ENCODE data around the gene KLHDC4.
"Not testable (repeated sequence)": the region's sequence is repeated elsewhere in the genome, so short reads cannot be mapped to it uniquely, and the experiment has no call there.

Gene KLHDC4

DNA sequence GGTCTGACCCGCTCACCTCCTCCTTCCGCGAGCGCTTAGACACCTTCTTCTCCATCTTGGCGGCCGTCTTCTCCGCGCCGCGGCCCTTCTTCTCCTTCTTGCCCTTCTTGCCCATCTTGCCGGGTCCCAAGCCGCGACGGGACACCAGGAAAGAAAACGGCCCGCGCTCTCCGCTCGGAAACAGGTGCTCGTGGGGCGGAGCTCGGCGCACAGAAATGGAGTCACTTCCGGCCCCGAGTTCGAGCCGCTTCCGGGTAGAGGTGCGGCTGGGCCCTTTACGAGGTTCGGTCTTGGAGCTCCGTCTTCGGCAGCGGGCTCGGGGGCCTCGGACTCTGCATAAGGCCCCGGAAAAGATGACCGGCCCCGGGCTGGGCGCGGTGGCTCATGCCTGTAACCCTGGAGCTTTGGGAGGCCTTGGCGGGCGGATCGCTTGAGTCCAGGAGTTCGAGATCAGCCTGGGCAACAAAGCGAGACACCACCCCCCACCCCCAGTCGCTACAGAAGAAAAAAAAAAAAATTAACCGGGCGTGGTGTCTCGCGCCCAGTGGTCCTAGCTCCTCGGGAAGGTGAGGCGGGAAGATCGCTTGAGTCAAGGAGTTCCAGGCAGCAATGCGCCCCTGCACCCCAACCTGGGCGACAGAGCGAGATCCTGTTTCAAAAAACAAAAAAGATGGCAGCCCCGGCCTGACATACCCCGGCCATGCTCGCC, at the start of gene KLHDC4:
Gene KLHDC4, minus strand, starts transcription at position 211 of the 709 bp plus-strand sequence. Its CDS starts 96 bp downstream, at position 115.
- peak; percentile 86 for DNase-seq

DNA sequence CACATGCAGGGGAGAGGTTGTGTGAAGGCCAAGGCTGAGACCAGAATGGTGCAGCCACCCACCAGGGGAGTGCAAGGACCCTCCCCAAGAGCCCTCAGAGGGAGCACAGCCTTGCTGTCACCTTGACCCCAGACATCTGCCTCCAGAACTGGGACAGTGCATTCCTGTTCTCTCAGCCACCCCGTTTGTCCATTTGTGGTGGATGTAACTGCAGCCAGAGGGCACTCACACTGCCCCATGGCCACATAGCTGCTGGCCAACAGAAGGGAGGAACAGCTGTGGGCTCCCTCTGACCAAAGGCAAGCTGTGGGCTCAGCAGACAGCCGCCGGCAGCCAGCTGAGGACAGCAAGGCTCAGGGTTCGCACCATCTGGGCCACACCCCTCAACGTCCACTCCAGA, 49.8 kb upstream of the KLHDC4 start:
- no peak for DNase-seq

DNA sequence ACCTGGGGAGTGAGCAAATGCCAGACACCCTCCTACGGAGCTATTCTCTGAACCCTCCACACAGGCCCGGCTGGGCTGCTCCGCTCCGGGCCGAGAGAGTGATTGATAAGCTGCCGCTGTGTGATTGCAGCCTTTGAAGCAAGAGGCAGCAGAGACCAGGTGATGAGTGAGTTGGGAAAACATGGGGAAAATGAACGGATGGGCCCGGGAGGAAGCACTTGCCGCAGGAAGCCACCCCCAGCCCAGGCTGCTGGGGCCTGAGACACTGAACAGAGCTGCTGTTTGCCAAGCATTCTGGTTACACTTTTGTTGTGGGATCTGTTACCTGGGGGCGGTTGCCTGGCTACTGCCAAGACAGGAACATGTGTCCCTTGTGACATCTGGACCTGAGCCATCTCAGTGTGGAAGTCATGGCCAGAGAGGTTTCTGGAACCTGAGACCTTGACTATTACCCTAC, 46.4 kb upstream of the KLHDC4 start:
- no peak for DNase-seq

DNA sequence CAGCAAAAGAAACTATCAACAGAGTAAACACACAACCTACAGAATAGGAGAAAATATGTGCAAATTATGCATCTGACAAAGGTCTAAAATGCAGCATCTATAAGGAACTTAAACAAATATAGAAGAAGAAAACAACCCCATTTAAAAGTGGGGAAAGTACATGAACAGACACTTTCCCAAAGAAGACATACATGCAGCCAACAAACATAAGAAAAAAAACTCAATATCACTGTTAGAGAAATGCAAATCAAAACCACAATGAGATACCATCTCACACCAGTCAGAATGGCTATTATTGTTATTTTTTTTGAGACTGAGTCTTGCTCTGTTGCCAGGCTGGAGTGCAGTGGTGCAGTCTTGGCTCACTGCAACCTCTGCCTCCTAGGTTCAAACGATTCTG, 45.7 kb upstream of the KLHDC4 start:
- not testable (repeated sequence) for DNase-seq

DNA sequence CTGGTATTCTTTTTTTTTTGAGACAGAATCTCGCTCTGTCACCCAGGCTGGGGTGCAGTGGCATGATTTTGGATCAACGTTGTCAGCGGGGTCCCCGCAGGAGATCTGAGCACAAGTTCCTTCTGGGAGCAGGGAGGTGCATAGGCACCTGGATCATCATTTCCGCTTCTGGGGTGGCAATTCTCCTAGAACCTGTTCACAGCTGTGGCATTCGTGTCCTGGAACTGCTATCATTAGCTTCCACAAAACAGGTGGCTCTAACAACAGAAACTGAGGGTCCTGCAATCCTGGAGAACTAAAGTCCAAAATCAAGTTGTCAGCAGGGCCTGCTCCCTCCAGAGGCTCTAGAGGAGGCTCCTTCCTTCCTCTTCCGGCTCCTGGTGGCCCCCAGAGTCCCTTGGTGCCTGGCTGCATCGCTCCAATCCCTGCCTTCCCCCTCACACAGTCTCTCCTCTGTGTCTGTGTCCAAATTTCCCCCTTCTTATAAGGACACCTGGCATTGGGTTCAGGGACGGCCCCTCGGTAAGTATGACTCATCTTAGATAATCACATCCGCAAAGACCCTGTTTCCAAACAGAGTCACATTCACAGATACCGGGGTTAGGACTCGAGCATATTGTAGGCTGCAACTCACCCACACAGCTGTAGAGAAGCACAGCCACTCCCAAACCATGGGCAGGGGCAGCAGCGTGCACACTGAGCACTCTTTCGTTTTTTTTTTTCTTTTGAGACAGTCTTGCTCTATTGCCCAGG, 43.5 kb upstream of the KLHDC4 start:
- DNase-seq = peak; percentile 64

DNA sequence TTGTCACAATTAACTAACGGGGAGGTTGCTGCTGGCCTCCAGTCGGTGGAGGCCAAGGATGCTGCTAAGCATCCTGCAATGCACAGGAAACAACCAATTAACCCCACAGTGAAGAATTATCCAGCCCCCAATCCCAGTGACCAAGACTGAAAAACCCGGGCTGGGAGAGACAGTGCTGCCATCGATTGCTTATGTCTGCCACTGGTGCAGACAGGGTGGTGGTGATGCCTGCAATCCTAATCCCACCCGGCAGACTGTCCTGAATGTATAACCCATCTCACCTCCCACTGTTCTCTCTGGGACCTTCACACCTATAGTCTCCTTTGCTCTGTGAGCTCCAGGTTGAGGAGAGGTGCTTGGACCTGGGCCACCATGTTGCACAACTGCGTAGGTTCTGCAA, 42.3 kb upstream of the KLHDC4 start:
- peak; percentile 14 for DNase-seq

DNA sequence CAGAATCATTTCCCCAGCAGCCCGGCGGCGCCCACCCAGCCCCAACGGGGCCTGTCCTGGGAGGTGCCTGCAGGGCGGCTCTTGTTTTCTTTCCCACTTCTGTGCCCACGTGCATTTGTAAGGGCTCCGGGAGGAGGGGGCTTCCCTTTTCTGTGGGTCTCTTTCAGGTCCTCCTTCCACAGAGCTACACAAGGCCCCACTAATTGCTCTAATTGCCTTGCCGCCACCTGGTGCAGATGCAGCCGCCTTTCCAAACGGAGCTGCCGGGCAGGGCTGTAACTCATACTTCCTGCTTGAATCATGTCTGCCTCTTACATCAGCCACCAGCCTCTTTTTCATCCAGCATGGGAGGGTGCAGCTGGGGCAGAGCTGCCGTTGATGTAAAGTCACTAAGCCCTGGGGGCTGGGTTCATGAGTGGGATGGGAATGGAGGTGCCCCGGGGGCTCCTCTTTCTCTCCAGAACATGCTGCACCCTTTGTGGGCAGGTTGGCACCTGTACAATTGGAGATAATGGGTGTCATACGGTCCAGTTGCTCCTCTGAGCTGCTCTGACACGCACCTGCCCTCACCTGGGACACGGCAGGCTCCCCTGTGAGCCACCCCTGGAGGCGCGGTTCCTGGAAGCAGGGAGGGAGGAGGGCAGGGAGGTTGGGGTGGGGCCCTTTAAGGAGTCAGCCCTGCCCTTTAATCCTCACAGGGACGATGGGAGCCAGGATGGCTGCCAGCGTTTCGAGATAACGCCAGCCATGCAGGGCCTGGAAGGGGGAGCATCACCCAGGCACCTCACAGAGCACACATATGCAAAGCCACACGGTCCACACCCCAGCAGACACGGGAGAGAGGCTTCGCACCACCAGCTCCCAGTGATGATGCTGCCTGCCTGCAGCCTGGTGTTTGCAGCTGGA, 41.1 kb upstream of the KLHDC4 start:
- DNase-seq = peak; percentile 87

DNA sequence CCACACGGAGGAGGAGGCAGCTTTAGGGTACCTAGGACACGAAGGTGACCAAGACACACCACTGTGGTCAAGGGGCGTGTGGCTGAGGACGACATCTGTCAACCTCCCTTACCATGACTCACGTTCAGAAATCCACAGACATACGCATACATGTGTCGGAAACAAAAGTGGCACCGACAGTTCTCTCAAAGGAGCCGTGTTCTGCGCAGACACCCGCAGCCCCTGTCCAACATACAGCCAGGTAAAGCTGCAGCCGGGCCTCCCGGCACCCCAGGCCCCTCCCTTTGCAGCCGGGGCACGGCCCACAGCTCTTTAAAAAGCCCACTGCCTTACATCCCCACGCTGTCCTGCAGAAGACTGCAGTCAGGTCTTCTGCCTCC, 40.5 kb upstream of the KLHDC4 start:
- DNase-seq = peak; percentile 50

DNA sequence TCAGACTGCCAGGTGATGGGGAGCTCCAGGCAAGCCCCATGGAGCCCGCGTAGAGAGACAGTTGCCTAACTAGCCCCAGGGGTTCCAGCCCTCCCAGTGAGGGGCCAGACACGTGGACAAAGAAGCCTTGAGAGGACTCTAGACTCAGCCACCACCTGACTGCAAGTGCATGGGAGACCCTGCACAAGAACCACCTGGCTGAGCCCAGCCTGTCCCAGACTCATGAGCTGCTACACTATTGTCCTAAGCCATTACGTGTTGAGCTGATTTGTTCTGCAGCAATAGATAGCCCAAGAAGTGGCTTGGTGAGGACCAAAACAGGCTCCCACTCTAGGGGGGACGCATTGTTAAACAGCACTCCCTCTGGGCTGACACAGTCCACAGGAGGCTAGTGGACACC, 37.6 kb upstream of the KLHDC4 start:
- DNase-seq = no peak

DNA sequence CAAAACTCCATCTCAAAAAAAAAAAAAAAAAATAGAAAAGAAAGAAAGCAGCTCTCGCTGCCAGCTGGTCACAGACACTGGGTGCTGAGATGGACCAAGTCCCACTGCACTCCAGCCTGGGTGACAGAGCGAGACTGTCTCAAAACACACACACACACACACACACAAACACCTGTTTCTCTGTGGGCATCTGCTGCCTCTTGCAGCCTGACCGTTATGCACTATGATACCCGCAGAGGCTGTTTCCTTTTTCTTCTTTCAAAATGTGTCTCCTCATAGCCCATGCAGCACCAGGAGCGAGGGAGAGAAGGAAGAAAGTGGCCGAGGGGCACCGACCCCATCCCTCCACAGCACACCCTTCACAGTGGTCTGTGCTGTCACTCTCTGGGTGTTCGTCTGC, 36.9 kb upstream of the KLHDC4 start:
- DNase-seq = no peak

DNA sequence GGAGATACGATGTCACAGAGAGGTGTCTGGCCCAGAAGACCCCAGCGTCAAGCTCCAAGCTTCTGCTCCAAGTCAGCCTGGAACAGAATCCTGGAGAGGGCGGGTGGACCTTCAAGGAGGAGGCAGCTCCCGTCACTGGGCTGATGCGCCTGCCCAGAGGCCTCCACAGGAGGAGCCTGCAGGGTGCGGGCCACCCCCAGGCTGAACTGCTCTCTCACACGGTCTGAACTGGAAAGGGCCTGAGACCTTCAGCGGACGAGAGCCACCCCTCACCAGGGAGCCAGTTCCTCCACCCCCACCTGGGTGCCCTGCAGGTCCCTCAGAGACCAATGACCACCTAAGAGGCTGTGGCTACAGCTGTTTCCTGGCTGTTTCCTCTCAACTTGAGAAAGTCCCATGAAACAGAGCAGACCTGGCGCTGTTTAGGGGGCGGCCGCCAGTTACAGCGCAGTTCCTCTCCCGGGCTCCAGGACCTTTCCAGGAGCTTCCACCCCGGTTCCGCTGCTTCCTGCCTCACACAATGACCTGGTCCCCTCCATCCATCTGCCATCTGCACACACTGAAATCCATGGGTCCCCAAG, 36.0 kb upstream of the KLHDC4 start:
- DNase-seq = no peak

DNA sequence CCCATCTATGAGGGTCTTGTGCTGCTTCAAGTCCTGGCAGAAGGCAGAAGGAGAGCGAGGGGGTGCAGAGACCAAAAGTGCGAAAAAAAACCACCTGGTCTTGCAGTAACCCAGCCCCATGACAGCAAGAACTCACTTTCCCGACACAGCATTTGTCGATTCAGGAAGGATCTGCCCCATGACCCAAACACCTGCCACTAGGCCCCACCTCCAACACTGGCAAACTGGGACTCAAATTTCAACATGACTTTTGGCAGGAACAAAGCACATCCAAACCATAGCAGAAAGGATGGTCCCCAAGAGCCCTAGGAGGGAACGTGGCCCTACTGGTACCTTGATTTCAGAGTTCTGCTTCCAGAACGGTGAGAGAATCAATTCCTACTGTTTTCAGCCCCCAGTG, 34.7 kb upstream of the KLHDC4 start:
- DNase-seq = no peak

DNA sequence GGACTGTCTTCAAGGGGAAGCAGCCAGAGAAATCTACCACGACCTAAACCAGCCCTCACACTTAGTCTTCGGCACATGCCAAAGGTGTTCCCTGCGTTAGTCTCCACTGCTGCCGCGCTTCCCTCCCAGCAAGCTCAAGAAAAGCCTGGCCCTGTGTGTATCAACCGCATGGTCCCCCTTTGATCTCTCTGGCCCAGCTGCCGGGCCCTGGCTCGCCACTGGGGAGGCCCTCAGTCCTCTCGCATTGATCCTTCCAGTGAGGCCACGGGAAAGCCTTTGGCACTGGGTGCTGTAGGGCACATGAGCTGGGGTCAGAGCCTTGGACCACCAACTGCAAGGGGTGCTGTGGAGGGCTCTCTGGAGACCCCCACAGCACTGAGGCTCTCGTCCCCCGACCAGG, 29.6 kb upstream of the KLHDC4 start:
- DNase-seq = no peak

DNA sequence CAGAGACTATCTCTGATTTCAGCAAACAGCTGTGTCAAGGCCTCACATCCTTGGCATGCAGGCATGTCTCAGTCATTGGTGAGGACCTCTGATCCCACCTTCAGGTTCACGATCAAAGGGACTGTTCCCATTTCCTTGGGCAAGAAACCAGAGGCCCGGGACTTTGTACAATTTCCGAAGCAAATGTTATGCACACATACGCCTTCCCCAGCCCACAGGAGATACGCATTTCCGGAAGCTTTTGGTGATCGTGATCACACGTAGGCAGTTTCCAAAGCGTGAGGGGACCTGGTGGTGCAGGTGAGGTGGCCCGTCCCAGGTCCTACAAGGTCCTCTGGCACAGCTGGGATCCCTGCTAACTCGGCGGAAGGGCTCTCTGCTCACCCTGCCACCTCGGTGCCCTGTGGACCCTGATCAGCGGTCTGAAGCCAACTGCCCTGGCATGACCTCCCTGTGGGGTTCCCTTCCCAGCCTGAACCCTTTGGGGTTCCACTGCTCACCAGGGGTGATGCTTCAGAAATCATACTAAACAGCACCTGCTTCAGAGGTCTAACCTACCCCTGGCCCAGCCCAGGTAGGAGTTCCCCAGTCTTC, 28.8 kb upstream of the KLHDC4 start:
- no peak for DNase-seq

DNA sequence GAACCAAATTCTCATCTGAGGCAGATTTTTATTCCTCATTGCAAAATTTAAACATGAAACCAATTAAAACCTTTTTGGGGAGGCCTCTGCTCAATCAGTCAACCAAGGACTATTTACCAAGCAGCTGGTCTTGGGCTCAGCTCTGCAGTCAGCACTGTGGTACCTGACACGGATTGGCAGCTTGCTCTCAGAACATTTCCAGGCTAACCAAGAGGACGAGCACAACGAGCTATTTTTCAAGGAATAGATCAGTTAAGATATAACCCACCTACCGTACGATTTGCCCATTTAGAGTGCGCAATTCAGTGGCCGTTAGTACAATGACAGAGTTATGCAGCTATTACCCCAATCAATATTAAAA, 26.4 kb upstream of the KLHDC4 start:
- DNase-seq = peak; percentile 83

DNA sequence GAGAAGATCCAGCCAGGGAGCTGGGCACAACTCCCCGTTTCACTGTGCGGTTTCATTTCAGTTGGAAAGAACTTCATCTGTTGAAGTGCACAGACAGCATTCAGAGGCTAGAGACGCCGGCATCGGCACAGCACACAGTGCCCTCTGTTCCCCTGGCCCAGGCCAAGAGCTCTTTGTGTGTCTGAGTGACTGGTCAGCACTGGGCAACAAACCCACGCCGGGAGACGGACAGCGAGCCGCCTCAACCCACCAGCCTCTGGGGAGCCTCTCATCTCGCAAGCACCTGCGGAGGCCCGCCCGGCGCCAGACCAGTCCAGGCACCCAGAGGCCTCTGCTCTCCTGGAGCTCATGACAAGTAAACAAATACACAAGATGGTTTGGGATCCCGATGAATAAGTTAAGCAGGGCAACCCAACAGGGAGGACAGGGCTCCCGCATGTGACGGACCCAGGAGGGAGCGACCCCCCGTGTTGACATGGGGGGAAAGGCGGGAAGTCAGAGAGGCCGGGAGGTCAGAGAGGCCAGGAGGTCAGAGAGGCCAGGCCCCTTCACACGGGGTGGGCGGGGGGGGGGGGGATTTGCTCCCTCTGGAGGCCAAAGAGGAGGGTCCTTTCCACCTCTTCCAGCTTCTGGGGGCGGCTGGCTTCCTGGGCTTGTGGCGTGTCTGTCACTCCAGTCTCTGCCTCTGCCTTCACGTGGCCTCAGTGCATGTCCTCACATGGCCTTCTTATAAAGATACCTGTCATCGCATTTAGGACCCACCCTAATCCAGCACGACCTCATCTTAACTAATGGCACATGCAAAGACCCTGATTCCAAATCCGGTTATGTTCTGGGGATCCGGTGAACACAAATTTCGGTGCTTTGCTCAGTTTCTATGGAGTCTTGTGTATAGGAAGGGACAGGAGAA, 25.8 kb upstream of the KLHDC4 start:
- DNase-seq = peak; percentile 95

DNA sequence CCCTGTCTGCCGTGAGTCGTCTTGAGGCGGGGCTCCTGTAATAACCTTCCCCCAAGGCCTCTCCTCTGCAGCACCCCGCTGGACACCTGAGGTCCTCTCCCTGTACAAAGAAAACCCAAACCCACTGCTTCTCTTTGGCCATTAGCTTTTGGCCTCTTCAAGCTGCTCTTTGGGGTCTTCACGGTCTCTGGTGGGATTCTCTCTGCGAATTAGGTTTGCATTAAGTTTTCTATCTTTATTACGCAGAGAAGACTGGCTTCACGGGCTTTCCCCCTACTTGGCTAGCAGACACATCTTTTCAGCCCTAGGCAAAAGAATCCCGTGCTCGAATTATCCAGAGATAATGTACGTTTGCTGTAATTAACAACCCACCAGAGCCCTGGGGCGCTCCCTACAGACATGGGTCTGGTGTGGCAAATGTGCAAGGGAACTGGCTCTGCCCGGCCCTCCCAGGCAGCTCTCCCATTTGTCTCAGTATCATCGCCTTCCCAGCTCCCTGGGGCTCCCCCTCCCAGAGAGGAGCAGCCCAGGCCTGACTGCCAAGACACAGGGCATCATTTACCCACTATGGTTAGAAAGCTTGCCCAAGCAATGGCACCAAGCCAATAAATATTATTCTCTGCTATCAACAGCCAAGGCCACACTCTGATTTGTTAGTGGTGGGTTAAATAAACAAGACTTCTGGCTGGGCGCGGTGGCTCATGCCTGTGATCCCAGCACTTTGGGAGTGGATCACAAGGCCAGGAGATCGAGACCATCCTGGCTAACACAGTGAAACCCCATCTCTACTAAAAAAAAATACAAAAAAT, 24.7 kb upstream of the KLHDC4 start:
- DNase-seq = no peak

DNA sequence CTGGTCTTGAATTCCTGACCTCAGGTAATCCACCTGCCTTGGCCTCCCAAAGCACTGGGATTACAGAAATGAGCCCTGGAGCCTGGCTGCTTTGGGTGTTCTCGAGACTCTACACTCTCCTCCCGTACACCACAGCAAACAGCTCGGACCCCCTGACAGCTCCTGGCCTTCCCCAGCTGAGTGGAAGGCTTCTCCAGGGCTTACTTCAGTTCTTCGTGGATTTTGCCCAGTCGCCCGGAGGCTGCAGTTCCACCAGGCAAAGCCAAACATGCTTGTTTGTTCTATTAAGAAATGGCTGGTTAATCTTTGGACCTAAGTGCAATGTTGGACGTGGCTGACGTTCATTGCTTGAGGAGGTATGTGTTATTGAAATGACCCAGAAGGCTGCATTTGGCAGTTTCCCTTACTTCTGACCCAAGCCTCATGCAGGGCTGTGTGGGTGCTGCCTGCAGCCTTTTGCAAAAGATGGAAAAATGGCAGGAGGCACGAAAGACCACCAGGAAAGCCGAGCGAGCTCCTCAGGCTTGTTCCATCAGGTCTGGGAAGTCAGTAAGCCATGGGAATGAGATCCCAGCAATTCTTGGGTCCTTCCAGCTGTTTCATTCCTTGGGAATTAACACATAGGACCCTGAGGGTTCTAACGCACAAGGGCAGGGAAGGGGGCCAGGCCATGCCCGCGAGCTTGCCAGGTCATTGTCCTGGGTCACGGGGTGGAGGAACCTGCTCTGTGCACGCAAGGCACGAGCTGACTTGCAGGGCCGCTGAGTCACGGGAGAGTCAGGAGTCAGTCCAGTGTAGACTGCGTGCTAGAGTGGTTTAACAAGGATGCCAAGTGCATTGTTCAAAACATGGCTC, 23.9 kb upstream of the KLHDC4 start:
- DNase-seq = no peak

DNA sequence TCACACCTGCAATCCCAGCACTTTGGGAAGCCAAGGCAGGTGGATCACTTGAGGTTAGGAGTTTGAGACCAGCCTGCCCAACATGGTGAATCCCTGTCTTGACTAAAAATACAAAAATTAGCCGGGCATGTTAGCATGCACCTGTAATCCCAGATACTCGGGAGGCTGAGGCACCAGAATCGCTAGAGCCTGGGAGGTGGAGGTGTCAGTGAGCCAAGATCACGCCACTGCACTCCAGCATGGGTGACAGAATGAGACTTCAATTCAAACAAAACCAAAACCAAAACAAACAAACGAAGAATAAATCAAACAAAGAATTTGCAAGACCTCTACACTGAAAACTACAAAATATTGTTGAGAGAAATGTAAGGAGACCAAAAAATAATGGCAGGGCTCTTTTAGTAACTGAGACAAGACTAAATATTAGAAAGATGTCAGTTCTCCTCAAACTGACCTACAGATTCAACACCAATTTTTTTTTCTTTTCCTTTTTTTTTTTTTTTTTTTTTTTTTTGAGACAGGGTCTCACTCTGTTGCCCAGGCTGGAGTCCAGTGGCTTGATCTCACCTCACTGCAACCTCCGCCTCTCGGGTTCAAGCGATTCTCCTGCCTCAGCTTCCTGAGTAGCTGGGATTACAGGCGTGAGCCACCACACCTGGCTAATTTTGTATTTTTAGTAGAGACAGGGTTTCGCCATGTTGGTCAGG, 23.1 kb upstream of the KLHDC4 start:
- not testable (repeated sequence) for DNase-seq
